T-helper 2 cell (primary cell): ENCODE measurements around the gene LARP4B.

Source experiments
- DNase-seq, 5 experiments: peaks; one replicate each; pipeline versions ENCODE4 v3.0.0 to v3.0.0-alpha.2; 2012 to 2022

Gene LARP4B

DNA sequence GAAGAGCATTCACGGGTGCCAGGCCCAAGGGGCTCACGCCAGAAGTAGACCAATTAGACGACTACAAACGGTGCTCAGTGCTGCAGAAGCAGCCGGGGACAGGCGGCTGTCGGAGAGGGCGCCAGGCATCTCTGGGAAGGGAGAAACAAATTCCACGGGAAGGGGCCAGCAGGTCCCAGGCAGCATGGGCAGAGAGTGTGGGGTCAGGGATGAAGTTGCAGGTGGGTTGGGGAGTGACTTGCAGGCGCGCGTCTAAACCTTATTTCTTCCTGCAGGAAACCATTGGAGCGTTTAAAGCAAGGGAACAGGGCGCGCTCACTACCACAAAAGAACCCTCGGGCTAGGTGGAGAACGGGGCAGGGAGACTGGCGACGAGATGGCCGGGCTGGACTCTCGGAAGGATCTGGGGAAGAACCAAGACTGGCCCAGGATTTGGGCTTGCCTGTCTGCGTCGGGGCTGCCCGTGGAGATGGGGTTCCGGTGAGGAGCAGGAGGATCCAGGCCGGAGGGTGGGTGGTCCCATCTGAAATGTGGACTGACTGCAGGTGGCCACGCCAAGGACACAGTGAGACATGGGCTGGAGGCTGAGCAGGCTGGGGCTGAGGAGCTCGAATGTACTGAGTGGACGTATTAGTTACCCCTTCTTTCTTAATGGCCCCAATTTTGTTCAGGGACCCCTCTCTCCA lies 125.7 kb downstream of the LARP4B start:
- no peak for DNase-seq

DNA sequence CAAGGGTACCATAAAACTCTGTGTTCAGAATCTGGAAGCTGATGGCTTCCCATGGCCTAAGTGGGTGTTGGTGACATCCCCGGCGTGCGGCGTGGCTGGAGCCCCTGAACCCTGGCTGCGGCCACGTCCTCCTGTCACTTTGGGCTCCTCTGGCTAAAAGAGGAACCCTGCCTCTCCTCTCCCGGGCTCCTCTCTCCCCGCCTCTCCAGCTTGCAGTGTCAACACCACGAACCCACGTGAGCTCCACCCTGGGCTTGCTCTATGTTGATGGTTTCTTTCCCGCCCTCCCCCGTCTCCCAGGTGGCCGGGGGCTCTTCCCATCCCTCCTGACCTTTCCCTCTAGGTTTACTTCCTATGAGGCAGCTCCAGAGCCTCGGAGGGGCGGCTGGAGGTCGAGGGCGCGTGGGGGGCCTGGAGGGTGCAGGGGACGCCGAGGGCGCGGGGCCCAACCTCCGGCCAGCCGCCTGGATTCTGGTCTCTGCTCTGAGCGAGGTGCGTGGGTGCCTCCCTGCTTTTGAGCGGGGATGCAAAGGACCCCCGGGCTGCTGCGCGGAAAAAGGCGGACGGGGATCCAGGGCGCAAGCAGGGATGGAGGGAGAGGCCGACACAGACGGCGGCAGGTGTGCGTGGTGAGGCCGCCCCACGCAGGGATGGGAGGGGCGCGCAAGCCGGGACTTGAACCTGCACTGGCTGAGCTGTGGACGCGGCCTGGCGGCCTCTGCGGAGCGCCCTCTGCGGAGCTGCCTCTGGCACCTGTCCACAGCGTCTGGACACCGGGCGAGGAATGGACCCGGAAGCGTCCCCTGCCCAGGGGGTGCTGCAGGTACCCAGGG lies 126.5 kb downstream of the LARP4B start:
- no peak for DNase-seq

DNA sequence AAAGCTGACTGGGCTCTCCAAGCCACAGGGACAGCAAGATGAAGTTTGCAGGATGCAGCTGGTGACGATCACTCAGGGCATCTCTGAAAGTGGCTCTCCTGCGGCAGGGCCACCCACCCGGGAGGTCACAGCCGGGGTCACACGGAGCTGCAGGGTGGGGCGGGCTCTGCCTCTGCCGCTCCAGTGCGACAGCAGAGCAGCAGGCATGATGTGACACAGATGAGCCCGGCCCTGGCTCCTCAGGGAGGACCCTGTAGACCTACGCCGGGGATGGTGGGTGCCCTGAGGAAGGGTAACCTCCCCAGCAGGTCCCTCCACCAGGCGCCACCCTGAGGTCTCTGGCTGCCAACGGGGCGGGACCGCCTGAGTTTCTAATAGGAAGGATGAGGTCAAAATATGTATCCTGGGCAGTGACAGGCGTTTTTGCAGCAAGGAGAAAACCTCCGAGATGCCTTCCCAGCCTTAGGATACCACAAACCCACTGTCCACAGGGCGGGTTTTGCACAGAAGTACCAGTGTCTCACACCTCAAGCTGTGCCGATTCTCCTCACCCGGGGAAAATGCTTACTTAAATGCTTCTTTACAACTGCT lies 127.2 kb downstream of the LARP4B start:
- DNase-seq: peak in 1 of 5 experiments; percentile 36

DNA sequence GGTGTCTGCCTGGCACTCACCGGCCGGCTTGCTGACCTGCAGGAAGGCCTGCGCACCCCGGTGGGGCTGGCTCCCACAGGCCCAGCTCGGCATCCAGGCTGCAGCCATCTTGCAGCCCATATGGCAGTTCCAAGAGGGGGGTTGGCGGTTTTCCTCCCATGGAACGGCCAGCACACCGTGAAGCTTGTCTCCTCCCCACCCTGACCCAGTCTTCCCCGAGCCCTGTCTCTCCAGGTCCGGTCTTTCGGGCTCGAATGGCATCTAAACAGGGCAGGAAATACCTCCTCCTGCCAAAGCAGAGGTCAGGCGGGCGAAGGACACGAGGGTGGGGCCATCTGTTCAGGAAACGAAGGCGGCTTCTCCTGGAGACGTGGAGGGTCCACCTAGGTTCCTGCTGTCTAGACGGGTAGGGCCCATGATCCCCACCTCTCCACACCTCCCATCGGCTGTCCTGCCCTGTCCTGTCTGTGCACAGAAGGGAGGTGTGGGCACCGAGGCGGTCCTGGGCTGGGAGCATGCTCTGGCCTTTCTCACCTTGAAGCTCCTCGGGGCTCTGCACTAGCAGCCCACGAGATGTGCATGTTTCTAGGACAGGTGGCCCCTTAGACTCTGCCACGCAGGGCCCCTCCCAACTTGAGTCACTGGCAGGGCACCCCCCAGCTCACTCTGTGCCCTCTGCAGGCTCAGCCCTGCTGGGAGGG lies 128.3 kb downstream of the LARP4B start:
- DNase-seq: no peak

DNA sequence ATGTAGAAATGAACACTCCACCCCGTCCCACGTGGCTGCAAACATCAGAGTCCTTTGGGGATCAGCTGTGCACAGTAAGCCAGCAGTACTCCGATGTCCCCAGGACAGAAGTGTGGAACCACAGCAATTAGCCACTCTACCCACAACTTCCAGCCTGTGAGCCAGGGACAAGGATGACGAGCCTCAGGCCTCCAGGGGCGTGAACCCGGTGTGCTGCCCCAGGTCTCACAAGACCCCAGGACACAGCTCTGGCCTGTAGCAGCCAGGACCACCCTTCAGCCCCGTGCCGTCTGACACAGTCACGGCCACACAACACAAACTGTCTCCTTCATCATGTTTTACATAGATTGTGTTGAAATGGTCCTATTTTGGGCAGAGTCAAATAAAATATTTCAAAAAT lies 129.0 kb downstream of the LARP4B start:
- no peak for DNase-seq

DNA sequence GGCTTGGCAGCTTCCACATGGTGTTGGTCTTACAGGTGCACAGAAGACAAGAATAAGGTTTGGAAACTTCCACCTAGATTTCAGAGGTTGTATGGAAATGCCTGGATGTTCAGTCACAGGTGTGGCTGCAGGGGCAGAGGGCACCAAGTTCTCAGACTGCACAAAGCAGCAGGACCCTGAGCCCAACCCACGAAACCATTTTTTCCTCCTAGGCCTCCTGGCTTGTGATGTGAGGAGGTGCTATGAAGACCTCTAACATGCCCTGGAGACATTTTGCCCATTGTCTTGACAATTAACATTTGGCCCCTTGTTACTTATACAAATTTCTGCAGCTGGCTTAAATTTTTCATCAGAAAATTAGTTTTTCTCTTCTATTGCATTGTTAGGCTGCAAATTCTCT lies 134.3 kb downstream of the LARP4B start:
- DNase-seq: no peak

DNA sequence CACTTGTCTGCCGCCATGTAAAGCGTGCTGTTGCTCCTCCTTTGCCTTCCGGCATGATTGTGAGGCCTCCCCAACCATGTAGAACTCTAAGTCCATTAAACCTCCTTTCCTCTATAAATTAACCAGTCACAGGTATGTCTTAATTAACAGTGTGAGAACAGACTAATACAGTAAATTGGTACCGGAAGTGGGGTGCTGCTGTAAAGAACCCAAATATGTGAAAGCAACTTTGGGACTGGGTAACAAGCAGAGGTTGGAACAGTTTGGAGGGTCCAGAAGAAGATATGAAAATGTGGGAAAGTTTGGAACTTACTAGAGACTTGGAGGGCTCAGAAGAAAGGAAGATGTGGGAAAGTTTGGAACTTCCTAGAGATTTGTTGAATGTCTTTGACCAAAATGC lies 135.3 kb downstream of the LARP4B start:
- no peak for DNase-seq

DNA sequence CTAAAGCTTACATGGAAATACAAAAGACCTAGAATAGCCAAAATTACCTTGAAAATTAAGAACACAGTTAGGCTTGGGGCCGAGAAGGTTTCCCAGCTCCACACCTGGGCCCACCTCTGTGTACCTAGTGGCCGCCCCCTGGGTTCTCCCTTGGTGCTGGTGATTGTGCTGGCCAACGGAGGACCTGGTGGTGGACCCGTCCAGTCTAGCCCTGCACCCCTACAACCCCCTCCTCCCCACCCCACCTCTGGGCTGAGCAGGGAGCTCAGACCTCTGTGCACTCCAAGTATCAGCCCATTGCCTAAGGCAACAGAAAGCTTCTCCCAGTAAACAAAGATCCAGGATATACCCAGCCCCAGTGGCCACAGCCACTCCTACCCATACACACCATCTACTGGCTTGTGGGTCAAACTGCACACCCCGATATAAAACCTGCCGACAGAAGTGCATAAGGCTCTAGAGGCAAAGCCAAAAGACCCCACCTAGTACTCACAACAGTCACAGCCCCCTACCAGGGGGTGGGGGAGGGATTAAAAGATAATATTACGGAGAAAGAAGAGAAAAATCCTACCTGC lies 137.0 kb downstream of the LARP4B start:
- no peak for DNase-seq

DNA sequence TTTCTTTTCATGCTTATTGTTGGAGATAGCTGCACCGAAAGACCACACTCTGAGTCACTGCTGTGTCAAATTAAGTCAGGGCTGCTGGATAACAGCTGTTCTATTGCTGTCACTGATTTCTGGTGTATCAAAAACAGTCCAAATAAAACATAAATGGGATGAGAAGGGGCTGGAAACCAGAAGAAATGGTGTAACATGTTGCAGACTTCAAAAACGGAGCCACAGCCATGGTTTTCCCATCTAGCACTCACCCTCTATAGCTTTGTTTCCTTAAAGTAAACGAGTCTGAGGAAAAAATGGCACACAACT lies 138.8 kb downstream of the LARP4B start:
- no peak for DNase-seq

DNA sequence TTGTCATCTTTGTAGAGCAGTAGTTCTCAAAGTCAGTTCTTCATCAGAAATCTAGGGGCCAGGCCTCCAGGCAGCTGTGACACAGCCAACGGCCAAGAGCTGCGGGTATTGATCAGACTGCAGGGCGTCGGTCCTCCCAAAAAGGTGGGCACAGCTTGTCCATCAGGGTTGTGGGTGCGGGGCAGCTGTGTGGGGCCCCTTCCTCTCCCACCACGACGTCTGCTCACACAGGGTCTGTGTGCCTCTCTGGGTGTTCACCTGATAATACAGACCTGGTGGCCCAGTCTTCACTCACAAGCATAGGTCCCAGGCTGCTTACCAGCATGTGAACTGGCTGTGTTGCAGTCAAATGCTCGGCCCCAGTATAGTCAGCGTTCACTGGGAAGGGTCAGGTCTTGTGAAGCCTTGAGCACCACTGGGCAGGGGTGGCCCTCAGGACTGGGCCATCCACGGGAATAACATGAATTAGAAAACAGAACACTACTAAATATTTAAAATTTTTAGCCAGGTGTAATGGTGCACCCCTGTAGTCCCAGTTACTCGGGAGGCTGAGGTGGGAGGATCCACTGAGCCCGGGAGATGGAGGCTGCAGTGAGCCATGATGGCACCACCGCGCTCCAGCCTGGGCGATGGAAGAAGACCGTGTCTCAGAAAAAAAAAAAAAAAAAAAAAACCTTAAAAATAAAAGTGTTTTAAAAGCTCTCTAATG lies 139.3 kb downstream of the LARP4B start:
- DNase-seq: no peak

DNA sequence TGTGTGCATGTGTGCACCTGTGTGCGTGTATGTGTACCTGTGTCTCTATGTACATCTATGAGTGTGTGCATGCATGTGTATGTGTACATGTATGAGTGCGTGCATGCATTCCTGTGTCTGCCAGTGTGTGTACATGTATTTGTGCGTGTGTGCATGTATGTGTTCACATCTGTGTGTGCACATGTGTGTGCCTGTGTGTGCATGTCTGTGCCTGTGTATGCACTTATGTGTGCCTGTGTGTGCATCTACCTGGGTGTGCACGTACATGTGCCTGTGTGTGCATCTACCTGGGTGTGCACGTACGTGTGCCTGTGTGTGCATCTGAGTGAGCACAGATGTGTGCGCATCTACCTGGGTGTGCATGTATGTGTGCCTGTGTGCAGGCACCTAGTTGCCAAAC lies 139.9 kb downstream of the LARP4B start:
- no peak for DNase-seq

DNA sequence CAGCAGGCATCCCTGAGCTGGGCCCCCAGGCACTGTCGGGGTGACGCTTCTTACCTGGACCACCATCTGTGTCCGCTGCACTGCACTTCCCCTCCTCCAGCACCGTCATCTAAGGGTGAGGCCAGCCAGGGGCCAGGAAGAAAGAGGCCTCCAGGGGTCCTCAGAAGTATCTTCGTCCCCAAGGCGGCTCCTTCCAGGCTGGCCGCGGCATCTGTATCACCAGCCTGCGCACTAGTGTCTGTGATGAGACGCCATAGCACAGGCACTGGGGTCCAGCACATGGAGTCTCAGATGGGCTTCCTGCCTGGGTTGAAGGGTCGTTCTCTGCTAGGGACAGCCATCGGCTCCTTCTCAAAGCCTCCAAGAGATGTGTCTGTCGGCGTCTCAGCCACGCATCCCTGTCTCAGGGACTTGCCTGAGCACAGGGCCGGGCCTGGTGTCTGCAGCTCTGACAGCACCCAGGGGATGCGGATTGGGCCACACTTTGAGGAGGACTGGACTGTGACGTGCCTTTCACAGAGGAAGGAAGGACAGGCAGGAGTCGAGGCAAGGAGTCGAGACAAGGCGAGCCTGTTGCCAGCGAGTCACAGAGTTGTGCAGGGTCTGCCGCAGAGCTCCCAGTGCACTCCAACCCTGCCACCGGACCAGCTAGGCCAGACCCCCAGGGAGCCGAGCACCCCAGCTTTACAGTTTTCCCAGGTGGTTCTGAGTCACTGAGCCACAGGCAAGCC lies 140.5 kb downstream of the LARP4B start:
- DNase-seq: no peak

DNA sequence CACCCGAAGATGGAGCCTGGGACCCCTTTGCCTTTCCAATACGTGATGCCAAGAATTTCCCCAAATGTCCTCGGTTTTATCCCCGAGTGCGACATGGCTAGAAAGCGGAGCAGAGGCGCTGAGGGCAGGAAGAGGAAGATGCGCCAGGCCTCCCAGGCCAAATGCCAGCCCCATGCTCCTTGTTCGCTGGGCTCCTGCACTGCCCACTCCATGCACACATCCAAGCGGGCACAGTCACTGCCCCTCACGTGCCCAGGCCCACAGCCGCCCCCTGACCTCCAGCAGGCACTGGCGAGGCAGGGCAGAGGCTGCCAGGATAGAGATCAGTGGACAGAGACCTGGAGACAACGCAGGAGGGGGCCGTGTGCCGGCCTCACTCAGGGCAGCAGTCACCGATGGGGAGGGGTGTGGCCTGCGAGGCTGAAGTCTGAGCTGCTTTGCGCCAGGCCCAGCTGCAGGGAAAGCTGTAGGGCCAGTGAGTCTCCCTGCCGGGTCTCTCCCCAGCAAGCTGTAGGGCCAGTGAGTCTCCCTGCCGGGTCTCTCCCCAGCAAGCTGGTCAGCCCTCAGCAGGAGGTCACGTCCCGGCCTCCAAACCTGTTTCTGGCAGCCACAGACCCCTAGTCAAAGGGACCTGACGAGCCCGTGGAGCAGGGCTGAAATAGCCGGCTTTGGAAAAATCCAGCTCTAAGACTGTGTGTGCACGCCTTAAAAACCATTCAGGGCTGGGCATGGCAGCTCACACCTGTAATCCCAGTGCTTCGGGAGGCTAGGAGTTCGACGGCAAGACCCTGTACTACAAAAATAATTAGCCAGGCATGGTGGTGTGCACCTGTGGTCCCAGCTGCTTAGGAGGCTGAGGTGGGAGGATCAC lies 141.4 kb downstream of the LARP4B start:
- no peak for DNase-seq

DNA sequence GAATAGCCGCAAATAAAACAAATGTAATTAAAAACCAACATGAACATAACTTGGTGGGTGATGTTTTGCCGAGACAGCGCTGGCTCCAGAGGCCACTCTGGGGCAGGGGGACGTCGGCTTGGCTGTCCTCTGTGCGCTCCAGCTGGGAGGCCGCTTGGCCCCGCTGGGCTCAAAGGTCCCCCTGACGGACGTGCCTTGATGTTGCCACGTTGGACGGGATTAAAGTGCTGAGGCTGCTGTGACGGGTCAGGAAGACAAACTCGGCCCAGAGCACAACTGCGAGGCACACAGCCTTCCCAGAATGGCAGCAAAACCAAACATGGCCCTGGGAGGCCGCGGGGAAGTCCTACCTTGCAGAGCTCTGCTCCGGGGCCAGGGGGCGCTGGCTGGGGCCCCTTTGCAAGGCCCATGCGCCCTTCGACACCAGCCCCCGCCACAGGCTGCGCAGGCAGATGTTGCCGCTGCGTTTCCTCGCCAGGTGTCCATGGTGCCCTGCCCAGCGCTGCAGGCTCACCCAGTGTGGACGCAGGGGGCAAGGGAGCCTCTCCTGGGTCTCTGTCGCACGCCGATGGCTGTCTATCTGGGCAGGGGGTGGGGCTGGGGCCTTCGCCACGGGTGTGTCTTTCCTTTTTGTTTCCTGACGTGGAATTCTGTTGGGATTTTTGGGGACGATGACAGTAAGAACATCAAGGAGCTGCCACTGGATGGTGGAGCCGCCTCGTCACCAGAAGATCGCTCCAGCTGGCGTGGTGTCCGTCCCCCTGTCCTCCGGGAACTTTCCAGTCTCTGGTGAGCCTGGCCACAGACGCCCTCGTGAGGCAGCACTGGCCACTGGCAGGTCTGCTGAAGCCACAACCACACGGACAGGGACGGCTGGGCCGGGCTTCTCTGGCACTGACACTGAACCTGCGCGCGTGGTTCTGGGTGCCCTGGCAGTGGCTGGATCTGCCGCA lies 142.4 kb downstream of the LARP4B start:
- DNase-seq: peak in 1 of 5 experiments; percentile 25

DNA sequence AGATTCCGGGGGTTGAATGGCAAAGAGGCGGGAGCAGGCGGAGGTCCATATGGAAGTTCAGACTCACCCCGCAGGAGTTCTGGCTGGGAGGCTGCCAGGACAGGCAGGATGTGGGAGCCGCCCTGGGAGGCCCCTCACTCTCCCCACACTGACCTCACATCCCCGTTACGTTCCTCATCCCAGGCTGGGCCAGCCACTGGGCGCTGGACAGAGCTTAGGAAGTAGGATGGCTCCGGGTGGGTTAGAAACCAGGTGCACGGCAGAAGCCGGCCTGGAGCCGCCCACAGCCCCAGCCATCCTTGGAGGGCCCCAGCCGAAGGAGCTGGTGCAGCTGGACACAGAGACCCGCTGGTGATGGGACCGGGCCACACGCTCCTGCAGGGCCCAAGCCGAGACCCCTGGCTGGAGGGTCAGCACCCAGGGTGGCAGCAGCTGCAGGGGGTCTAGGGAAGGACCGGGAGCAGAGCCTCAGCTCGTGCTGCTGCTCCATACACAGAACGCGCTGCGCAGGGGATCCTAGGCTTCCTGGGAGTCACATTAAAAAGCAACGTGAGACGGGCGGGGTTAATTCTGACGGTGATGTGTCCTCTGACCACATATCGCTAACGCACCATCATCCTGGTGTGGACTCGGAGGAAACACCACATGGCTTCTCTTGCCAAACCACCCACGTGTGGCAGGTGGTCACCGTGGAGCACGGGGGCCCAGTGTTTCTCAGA lies 143.4 kb downstream of the LARP4B start:
- DNase-seq: no peak

DNA sequence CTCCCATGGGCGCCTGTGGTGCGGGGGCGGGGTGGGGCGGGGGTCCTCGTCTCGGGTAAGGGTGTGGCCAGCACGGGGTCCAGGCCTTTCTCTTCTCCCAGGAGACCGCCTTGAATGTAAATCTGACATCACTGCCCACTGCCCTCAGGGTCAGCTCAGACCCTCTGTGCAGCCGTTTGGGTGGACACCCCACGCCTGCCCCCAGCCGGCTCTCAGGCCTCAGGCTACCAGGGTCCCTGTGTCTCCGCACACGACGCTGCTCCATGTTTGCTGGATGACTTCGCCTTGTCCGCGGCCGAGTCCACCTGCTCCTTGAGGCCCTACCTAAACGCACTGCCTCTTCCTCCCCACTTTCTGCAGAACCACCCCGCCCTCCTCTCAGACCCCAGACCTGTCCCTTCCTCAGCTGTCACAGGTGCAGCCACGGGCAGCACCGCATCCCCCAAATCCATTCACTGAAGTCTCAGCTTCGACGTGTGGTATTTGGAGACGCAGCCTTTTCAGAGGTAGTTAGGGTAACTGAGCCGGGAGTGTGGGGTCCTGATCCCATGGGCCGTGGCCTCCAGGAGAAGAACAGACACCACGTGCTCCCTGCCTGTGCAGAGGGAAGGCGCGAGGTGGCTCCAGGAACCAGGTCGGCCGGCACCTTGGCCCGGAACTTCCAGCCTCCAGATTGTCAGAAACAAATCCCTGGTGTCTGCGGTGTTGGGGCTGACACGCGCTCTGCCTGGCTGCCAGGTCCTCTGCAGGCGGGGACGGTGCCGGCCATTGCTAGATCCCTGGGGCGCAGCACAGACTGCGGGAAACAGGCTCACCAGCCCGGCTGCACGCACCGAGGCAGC lies 144.7 kb downstream of the LARP4B start:
- no peak for DNase-seq

DNA sequence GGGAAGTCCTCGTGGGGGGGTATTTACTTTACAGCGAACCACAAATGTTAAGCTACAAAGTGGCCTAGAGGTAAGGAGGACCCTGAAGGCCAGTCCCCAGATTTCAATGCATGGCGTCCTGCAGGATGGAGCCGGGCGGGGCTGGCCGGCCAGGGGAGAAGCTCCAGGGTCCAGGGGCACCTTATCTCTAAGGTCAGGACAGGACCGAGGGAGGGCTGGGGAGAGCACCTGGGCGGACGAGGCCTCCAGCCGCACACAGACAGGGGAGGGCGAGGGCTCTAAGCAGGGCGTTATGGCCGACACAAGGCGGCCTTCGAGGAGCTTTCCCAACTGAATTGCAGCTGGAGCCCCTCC lies 145.7 kb downstream of the LARP4B start:
- DNase-seq: no peak
